ENCODE measurements around the gene MLH1.

Gene MLH1

GRCh38 chr3:37096288-37096687 lies 103.0 kb downstream of the MLH1 start:
- DNase-seq: no peak

- DNase-seq: no peak
Observed at GRCh38 chr3:37096975-37097374, 103.7 kb downstream of the MLH1 start.

- no peak for DNase-seq
Observed at GRCh38 chr3:37097776-37098175, 104.5 kb downstream of the MLH1 start.

- DNase-seq: no peak
Observed at GRCh38 chr3:37098884-37099283, 105.6 kb downstream of the MLH1 start.

GRCh38 chr3:37099469-37099868 lies 106.2 kb downstream of the MLH1 start:
- no peak for DNase-seq

- DNase-seq: no peak
Observed at GRCh38 chr3:37100411-37100810, 107.1 kb downstream of the MLH1 start.

All from CD4-positive, alpha-beta T cell treated with Interferon alpha-2 for 1 hour (primary cell).